Measurements from ENCODE around the gene CLSTN2. TPM values are rescaled to one million over a fixed set of nuclear protein-coding genes. Genes with fewer than 3 reads are reported as not detected.

The CLSTN2 gene
- total RNA-seq, 1 experiment from 2014 or later: 0.68 TPM

DNA sequence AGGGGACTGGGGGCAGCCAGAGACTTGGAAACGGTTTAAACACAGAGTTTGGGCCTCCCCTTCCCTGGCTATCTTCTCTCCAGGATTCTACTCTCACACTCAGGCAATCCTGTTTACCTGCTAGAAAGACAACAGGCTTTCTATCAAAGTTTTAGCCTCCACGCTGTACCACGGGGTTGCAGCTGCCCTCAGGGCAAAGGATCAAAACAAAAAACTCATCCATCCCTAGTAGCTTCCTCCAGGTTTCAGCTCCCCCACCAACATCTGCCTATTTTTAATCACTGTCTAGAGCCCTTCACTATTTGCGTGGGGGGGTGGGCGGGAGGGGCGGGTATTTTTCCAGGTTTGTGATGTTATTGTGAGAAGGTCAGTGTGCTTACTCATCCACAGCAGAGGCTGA lies 456.1 kb downstream of the CLSTN2 start:
- no peak overlapping the region for H3K4me2 ChIP-seq (ENCODE audit: insufficient read depth, insufficient read length, low read length)
- H2BK12ac ChIP-seq (ENCODE audit: insufficient read length, low read depth, low read length): no peak overlapping the region
- H3K9me3 ChIP-seq (ENCODE audit: control insufficient read depth, low read depth, low read length): no peaks in the 10 kb centered on the region
- H3K4ac ChIP-seq (ENCODE audit: low read depth, low read length): no peak overlapping the region
- no peaks in the 10 kb centered on the region for H3K23me2 ChIP-seq (ENCODE audit: insufficient read length, low read depth, low read length, poor library complexity, severe bottlenecking)
- Mint-ChIP-seq H3K27ac (peak overlapping the region; percentile 35 to 87 (median 86); a peak in 4 of 7 replicates), H3K9me3 (peaks cover 4% of the 10 kb centered on the region in 2 experiments; a peak in 2 of 5 replicates), H3K4me3 (no peak overlapping the region), H3K36me3 (ENCODE audit: insufficient read depth in 1 of 3, low read depth in 3 of 3) (no peaks in the 10 kb centered on the region), H3K4me1 (peaks cover 6% of the 10 kb centered on the region in 2 experiments), H3K27me3 (ENCODE audit: low read depth) (no peaks in the 10 kb centered on the region)
- no peak overlapping the region for H2AK5ac ChIP-seq (ENCODE audit: insufficient read length, low read length)
- H3K14ac ChIP-seq (ENCODE audit: insufficient read depth, low read length): no peak overlapping the region
- H3K27ac ChIP-seq (ENCODE audit: insufficient read length, low read depth, low read length): no peak overlapping the region
- no peak overlapping the region for H4K8ac ChIP-seq (replicated peaks; ENCODE audit: insufficient read length, low read depth, low read length)
- H3K4me1 ChIP-seq (ENCODE audit: insufficient read depth, low read length): no peaks in the 10 kb centered on the region
- no peak overlapping the region for H2BK15ac ChIP-seq (ENCODE audit: low read depth, low read length)
- no peak overlapping the region for H3K9ac ChIP-seq (ENCODE audit: extremely low read depth, insufficient read length, low read length)
- WGBS (ENCODE audit: extremely low coverage, insufficient read length, low lambda C conversion rate): no CpG with 5 or more reads among the region's 6 CpGs
- DNase-seq: no peak
- H4K91ac ChIP-seq (ENCODE audit: insufficient read length, low read depth, low read length): no peak overlapping the region
- H4K5ac ChIP-seq (ENCODE audit: insufficient read length, low read depth, low read length): no peak overlapping the region
- H2BK20ac ChIP-seq (ENCODE audit: low read depth, low read length, poor library complexity, severe bottlenecking): no peak overlapping the region
- H3K79me1 ChIP-seq (ENCODE audit: insufficient read depth, low read depth, low read length, poor library complexity, severe bottlenecking): no peaks in the 10 kb centered on the region
- H3T11ph ChIP-seq (ENCODE audit: low read length): no peak overlapping the region
- no peak overlapping the region for H3K56ac ChIP-seq (ENCODE audit: insufficient read length, low read depth, low read length)
- H4K20me1 ChIP-seq (ENCODE audit: control insufficient read depth, insufficient read depth, insufficient read length): no peaks in the 10 kb centered on the region
- no peak overlapping the region for H2AFZ ChIP-seq (ENCODE audit: low read length)
- H3K23ac ChIP-seq (ENCODE audit: insufficient read length, low read depth, low read length): no peak overlapping the region
- H2BK5ac ChIP-seq (ENCODE audit: insufficient read length, low read length): no peak overlapping the region
- no peaks in the 10 kb centered on the region for H3K79me2 ChIP-seq (ENCODE audit: insufficient read depth, low read length)
- TF ChIP-seq, protein P1, sequence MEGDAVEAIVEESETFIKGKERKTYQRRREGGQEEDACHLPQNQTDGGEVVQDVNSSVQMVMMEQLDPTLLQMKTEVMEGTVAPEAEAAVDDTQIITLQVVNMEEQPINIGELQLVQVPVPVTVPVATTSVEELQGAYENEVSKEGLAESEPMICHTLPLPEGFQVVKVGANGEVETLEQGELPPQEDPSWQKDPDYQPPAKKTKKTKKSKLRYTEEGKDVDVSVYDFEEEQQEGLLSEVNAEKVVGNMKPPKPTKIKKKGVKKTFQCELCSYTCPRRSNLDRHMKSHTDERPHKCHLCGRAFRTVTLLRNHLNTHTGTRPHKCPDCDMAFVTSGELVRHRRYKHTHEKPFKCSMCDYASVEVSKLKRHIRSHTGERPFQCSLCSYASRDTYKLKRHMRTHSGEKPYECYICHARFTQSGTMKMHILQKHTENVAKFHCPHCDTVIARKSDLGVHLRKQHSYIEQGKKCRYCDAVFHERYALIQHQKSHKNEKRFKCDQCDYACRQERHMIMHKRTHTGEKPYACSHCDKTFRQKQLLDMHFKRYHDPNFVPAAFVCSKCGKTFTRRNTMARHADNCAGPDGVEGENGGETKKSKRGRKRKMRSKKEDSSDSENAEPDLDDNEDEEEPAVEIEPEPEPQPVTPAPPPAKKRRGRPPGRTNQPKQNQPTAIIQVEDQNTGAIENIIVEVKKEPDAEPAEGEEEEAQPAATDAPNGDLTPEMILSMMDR (conservative IDR thresholded peaks at IDR 0.05): no peak
- no peak overlapping the region for H3K18ac ChIP-seq (ENCODE audit: insufficient read length, low read depth, low read length)
- no peak overlapping the region for H2BK120ac ChIP-seq (ENCODE audit: low read depth, low read length, poor library complexity, severe bottlenecking)
- no peaks in the 10 kb centered on the region for H3K27me3 ChIP-seq (ENCODE audit: insufficient read depth, low read length)

All from H9 (cell line).